ENCODE data around the gene ID1. TPM values are rescaled to one million over a fixed set of nuclear protein-coding genes. Genes with fewer than 3 reads are reported as not detected.

The ID1 gene
- total RNA-seq, 1 donor from 2014 or later, result 163 TPM

Small RNAs within 50 kb of the gene (microRNA-seq; reads per million reads assigned to microRNA genes)
- gene MIR3193, result not detected

Other genes starting within 250 kb of the ID1 start
- not detected for gene DEFB118, start 236.7 kb upstream of the ID1 start, total RNA-seq
- gene DEFB119, start 214.7 kb upstream of the ID1 start, total RNA-seq, result not detected
- gene DEFB121, start 199.1 kb upstream of the ID1 start, total RNA-seq, result not detected
- not detected for gene DEFB123, start 164.7 kb upstream of the ID1 start, total RNA-seq
- not detected for gene DEFB124, start 130.2 kb upstream of the ID1 start, total RNA-seq
- 2.1 TPM for gene REM1, start 130.0 kb upstream of the ID1 start, total RNA-seq
- 43.7 TPM for gene HM13, start 90.8 kb upstream of the ID1 start, total RNA-seq
- 11.3 TPM for gene COX4I2, start 32.6 kb downstream of the ID1 start, total RNA-seq
- 42.5 TPM for gene BCL2L1, start 117.6 kb downstream of the ID1 start, total RNA-seq
- gene TPX2, start 134.0 kb downstream of the ID1 start, total RNA-seq, result 0.78 TPM
- gene MYLK2, start 214.1 kb downstream of the ID1 start, total RNA-seq, result 0.11 TPM
- gene FOXS1, start 240.3 kb downstream of the ID1 start, total RNA-seq, result 6.1 TPM

All from cardiac septum (tissue), 1 donor.